T-cell (primary cell): ENCODE results near the gene CBLL1. TPM values are rescaled to one million over a fixed set of nuclear protein-coding genes. Genes with fewer than 3 reads are reported as not detected.

ENCODE experiments used
- ATAC-seq, 4 experiments: fragments of 200-7000 bp in 3 of 4; fragments of 150-1000 bp in 1 of 4; cut with Tn5 transposase; replicated peaks in 1 of 4; 1 replicate in 3 of 4; 2 replicates in 1 of 4; pipeline ENCODE4 v1.10.0; 2021; ENCODE audit warnings: moderate library complexity in 3 of 4, mild to moderate bottlenecking in 2 of 4, moderate number of reproducible peaks in 1 of 4
- CTCF ChIA-PET, 2 donors: fragments of 300-600 bp; sonication (Branson Sonifier 250); formaldehyde crosslinking; loops; one replicate each; lab custom pipeline; 2022; ENCODE audit warnings: antibody characterized with exemption in 2 of 2; lab: Charles Lee
- POLR2A ChIA-PET, 2 donors: fragments of 300-600 bp; sonication (Branson Sonifier 250); formaldehyde crosslinking; loops; one replicate each; lab custom pipeline; 2022; ENCODE audit warnings: antibody characterized with exemption in 2 of 2; lab: Charles Lee
- DNase-seq, 35 experiments: peaks; one replicate each; pipeline versions ENCODE4 v3.0.0 to v3.0.0-alpha.2; 2013 to 2023
- H3K27ac ChIP-seq: one replicate; pipeline ENCODE4 v1.5.1; 2013; ENCODE audit warnings: low read length
- H3K27me3 ChIP-seq, 2 experiments: replicated peaks in 1 of 2; 1 replicate in 1 of 2; 2 replicates in 1 of 2; pipeline versions ENCODE4 v1.6.1 to v1.7.0; 2013; ENCODE audit warnings: low read length in 1 of 2, mixed read lengths in 1 of 2; ENCODE audit not compliant: control insufficient read depth in 2 of 2, insufficient read depth in 2 of 2; ENCODE audit errors: extremely low read depth in 1 of 2
- H3K36me3 ChIP-seq, 2 donors: 1 replicate in 1 of 2; 2 replicates in 1 of 2; pipeline versions ENCODE4 v1.6.1 to v1.7.0; 2013; ENCODE audit warnings: low read length in 1 of 2; ENCODE audit not compliant: control insufficient read depth in 2 of 2, insufficient read depth in 1 of 2; ENCODE audit errors: extremely low read depth in 1 of 2
- H3K4me1 ChIP-seq, 2 experiments: 1 replicate in 1 of 2; 2 replicates in 1 of 2; pipeline versions ENCODE4 v1.6.1 to v1.7.0; 2013; ENCODE audit warnings: low read length in 2 of 2, mixed read lengths in 1 of 2; ENCODE audit not compliant: insufficient read depth in 2 of 2, control insufficient read depth in 1 of 2; ENCODE audit errors: extremely low read depth in 1 of 2
- H3K4me3 ChIP-seq, 2 donors: 1 replicate in 1 of 2; 2 replicates in 1 of 2; pipeline versions ENCODE4 v1.5.1 to v1.7.0; 2013; ENCODE audit warnings: mild to moderate bottlenecking in 2 of 2, low read length in 1 of 2, moderate library complexity in 1 of 2; ENCODE audit not compliant: control insufficient read depth in 1 of 2; ENCODE audit errors: extremely low read depth in 1 of 2
- H3K9me3 ChIP-seq: 2 replicates; pipeline ENCODE4 v1.7.0; 2013
- H3K27ac Mint-ChIP-seq, 2 donors: one replicate each; pipeline ENCODE4 v1.8.0; 2020 to 2021; ENCODE audit warnings: mild to moderate bottlenecking in 2 of 2, mixed read lengths in 2 of 2
- H3K27me3 Mint-ChIP-seq, 2 donors: one replicate each; pipeline ENCODE4 v1.8.0; 2021 to 2022; ENCODE audit warnings: mixed read lengths in 2 of 2
- H3K36me3 Mint-ChIP-seq: one replicate; pipeline ENCODE4 v1.8.0; 2021; ENCODE audit warnings: mixed read lengths
- H3K4me1 Mint-ChIP-seq, 3 donors: one replicate each; pipeline ENCODE4 v1.8.0; 2020 to 2022; ENCODE audit warnings: mixed read lengths in 3 of 3, mild to moderate bottlenecking in 1 of 3
- H3K4me3 Mint-ChIP-seq, 3 donors: one replicate each; pipeline ENCODE4 v1.8.0; 2020 to 2022; ENCODE audit warnings: mild to moderate bottlenecking in 3 of 3, mixed read lengths in 3 of 3, moderate library complexity in 3 of 3
- H3K9me3 Mint-ChIP-seq, 3 donors: one replicate each; pipeline ENCODE4 v1.8.0; 2020 to 2022; ENCODE audit warnings: mixed read lengths in 3 of 3
- WGBS: methylation state at CpG from one replicate; pipeline ENCODE4 v1.1.5; 2013; ENCODE audit warnings: missing lambda C conversion rate; ENCODE audit not compliant: insufficient coverage; 5-methylcytosine and 5-hydroxymethylcytosine counted together
- total RNA-seq, 35 experiments: library from RNA in 6 of 35; stranded (reverse) in 6 of 35; fragments of 120-200 nt in 1 of 35; gene quantifications; one replicate each; pipeline versions ENCODE4 v1.2.1 to v1.2.4 and lab custom pipeline; 2013 to 2026

CBLL1 gene
- total RNA-seq, 5 donors from 2014 or later (not counting 1 experiment from before 2014, with no cell fraction given) = 50.5 to 70.1 (median 61.6) TPM

GRCh38 chr7:107712896-107713295, 31.0 kb upstream of the CBLL1 start:
- CTCF ChIA-PET = interaction anchor here in 1 of 2 donors (1.5 kb wide), 1 partner anchor 10 kb away, joined by 6 read pairs; no protein-coding TSS in a partner anchor

GRCh38 chr7:107715531-107715930, 28.4 kb upstream of the CBLL1 start:
- CTCF ChIA-PET = no interaction called here
- no peaks in the 10 kb centered on the region for H3K4me1 Mint-ChIP-seq
- H3K4me3 ChIP-seq = no peak overlapping the region
- H3K27me3 ChIP-seq = no peaks in the 10 kb centered on the region
- no peak overlapping the region for H3K27ac Mint-ChIP-seq
- no peak for ATAC-seq
- no peak overlapping the region for H3K27ac ChIP-seq
- H3K4me3 Mint-ChIP-seq = no peak overlapping the region
- DNase-seq = no peak
- H3K9me3 ChIP-seq = no peaks in the 10 kb centered on the region
- 93% methylated on average over 5 of the region's 6 CpGs for WGBS
- H3K4me1 ChIP-seq = no peaks in the 10 kb centered on the region
- H3K36me3 ChIP-seq = no peaks in the 10 kb centered on the region
- POLR2A ChIA-PET = no interaction called here
- H3K9me3 Mint-ChIP-seq = no peaks in the 10 kb centered on the region
- H3K36me3 Mint-ChIP-seq = no peaks in the 10 kb centered on the region
- H3K27me3 Mint-ChIP-seq = peaks cover 0 to 7% of the 10 kb centered on the region in 2 donors

More at GRCh38 chr7:107712896-107713295, 31.0 kb upstream of the CBLL1 start:
- Histone ChIP-seq H3K36me3 (no peaks in the 10 kb centered on the region), H3K27ac (no peak overlapping the region), H3K9me3 (no peaks in the 10 kb centered on the region), H3K4me1 (no peaks in the 10 kb centered on the region), H3K4me3 (no peak overlapping the region), H3K27me3 (no peaks in the 10 kb centered on the region)
- Mint-ChIP-seq H3K27ac (no peak overlapping the region), H3K4me1 (no peaks in the 10 kb centered on the region), H3K36me3 (no peaks in the 10 kb centered on the region), H3K9me3 (no peaks in the 10 kb centered on the region), H3K27me3 (peaks cover 2 to 7% of the 10 kb centered on the region in 2 donors), H3K4me3 (no peak overlapping the region)
- WGBS = no CpG with 5 or more reads among the region's 1 CpG
- POLR2A ChIA-PET = interaction anchor here in 1 of 2 donors (0.7 kb wide), 1 partner anchor 249 kb away, joined by 4 read pairs; no protein-coding TSS in a partner anchor
- no peak for DNase-seq
- ATAC-seq = no peak

GRCh38 chr7:107718456-107719193, 25.3 kb upstream of the CBLL1 start:
- Histone ChIP-seq H3K9me3 (no peaks in the 10 kb centered on the region), H3K27me3 (no peaks in the 10 kb centered on the region), H3K36me3 (no peaks in the 10 kb centered on the region), H3K4me3 (no peak overlapping the region), H3K4me1 (no peaks in the 10 kb centered on the region), H3K27ac (no peak overlapping the region)
- POLR2A ChIA-PET = no interaction called here
- Mint-ChIP-seq H3K36me3 (no peaks in the 10 kb centered on the region), H3K27me3 (peaks cover 0 to 4% of the 10 kb centered on the region in 2 donors), H3K4me1 (no peaks in the 10 kb centered on the region), H3K27ac (no peak overlapping the region), H3K4me3 (no peak overlapping the region), H3K9me3 (no peaks in the 10 kb centered on the region)
- no CpG with 5 or more reads among the region's 4 CpGs for WGBS
- no peak for DNase-seq
- CTCF ChIA-PET = interaction anchor here in 1 of 2 donors (1.1 to 1.2 kb wide), 2 partner anchors 9 to 256 kb away, joined by 3 to 4 read pairs; no protein-coding TSS in a partner anchor
- no peak for ATAC-seq

DNA sequence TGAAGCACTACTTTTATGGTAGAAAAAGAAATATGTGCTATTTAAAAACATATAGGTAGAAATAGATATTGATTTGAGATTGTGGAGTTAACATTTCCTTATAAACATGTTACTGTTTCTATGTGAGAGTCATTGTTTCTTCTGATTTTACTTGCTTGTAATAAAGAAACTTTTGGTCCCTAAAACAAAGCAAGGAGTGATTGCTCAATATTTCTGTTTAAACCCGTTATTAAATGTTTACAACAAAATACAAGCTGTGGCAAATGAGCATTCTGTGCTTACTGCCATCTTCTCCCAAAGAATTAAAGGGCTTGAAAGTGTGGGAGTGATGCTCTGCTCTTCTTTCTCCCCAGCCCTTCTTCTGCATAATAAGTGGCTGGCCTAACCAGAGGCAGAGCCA, 22.7 kb upstream of the CBLL1 start:
- H3K4me1 Mint-ChIP-seq = no peaks in the 10 kb centered on the region
- no peak for DNase-seq
- ChIA-PET CTCF (no interaction called here), POLR2A (interaction anchor here in 1 of 2 donors (0.6 kb wide), 1 partner anchor 445 kb away, joined by 3 read pairs; no protein-coding TSS in a partner anchor)
- Histone ChIP-seq H3K9me3 (no peaks in the 10 kb centered on the region), H3K4me1 (no peaks in the 10 kb centered on the region), H3K36me3 (no peaks in the 10 kb centered on the region), H3K4me3 (no peak overlapping the region), H3K27ac (no peak overlapping the region), H3K27me3 (no peaks in the 10 kb centered on the region)
- ATAC-seq = no peak
- WGBS = no CpG with 5 or more reads among the region's 1 CpG
- H3K36me3 Mint-ChIP-seq = no peaks in the 10 kb centered on the region
- H3K9me3 Mint-ChIP-seq = no peaks in the 10 kb centered on the region
- no peak overlapping the region for H3K27ac Mint-ChIP-seq
- H3K27me3 Mint-ChIP-seq = no peaks in the 10 kb centered on the region
- H3K4me3 Mint-ChIP-seq = no peak overlapping the region

DNA sequence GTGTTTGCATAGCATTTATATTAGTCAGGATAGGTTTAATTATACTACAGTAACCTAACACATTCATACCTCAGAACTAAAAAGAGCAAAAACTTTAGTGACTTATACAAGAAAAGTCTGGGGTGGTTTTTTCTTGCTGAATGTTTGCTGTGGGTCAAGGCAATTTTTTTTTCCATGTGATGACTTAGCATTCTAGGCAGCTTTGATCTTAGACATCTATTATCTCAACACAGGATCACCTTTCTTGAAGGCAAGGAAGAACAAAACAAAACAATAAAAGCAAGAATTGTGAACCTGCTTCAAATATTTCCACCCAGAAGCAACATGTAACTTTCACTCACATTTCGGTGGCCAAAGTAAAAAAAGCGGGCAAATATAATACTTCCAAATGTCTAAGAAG, 20.7 kb upstream of the CBLL1 start:
- Mint-ChIP-seq H3K36me3 (no peaks in the 10 kb centered on the region), H3K9me3 (no peaks in the 10 kb centered on the region), H3K27me3 (peaks cover 8 to 10% of the 10 kb centered on the region in 2 donors), H3K27ac (no peak overlapping the region), H3K4me3 (no peak overlapping the region), H3K4me1 (no peaks in the 10 kb centered on the region)
- ChIA-PET CTCF (interaction anchor here (0.6 to 3.5 kb wide), 6 partner anchors 11 to 260 kb away, joined by 3 to 22 read pairs (median 4); no protein-coding TSS in a partner anchor), POLR2A (no interaction called here)
- Histone ChIP-seq H3K27ac (no peak overlapping the region), H3K4me1 (no peaks in the 10 kb centered on the region), H3K36me3 (no peaks in the 10 kb centered on the region), H3K4me3 (no peak overlapping the region), H3K27me3 (peaks cover under 1 to 2% of the 10 kb centered on the region in 2 experiments), H3K9me3 (no peaks in the 10 kb centered on the region)
- DNase-seq (no peak), ATAC-seq (no peak)
- WGBS = no CpG with 5 or more reads among the region's 2 CpGs

GRCh38 chr7:107725138-107725740, 18.7 kb upstream of the CBLL1 start:
- H3K9me3 Mint-ChIP-seq = no peaks in the 10 kb centered on the region
- no peak overlapping the region for H3K27ac Mint-ChIP-seq
- ChIA-PET CTCF (interaction anchor here (1.0 to 3.5 kb wide), 6 partner anchors 18 to 269 kb away, joined by 3 to 22 read pairs (median 4); partner anchors contain the start of gene CBLL1 (in 1 of the 2)), POLR2A (no interaction called here)
- no peak overlapping the region for H3K4me3 Mint-ChIP-seq
- Histone ChIP-seq H3K9me3 (no peaks in the 10 kb centered on the region), H3K4me3 (no peak overlapping the region), H3K4me1 (no peaks in the 10 kb centered on the region), H3K27ac (no peak overlapping the region), H3K27me3 (peaks cover 2% of the 10 kb centered on the region in 2 experiments), H3K36me3 (no peaks in the 10 kb centered on the region)
- ATAC-seq (peak in 2 of 4 experiments; percentile 44 to 48), DNase-seq (peak in 30 of 35 experiments; percentile 4 to 78 (median 30))
- no peaks in the 10 kb centered on the region for H3K4me1 Mint-ChIP-seq
- H3K36me3 Mint-ChIP-seq = no peaks in the 10 kb centered on the region
- 100% methylated on average over 1 of the region's 4 CpGs for WGBS
- H3K27me3 Mint-ChIP-seq = peaks cover 8 to 15% of the 10 kb centered on the region in 2 donors
